GM12878 (cell line): Measurements from ENCODE around the gene PPP1R7. TPM values are rescaled to one million over a fixed set of nuclear protein-coding genes. Genes with fewer than 3 reads are reported as not detected.
A peak's percentile ranks its signal among the peaks of the same experiment; 100 is the strongest.

Experiments used
- BACH1 ChIP-seq: fragments of 450-650 bp; IDR thresholded peaks from 2 replicates; pipeline ENCODE4 v1.6.1; 2017; ENCODE audit warnings: mild to moderate bottlenecking, borderline replicate concordance
- HCFC1 ChIP-seq: fragments of 150-350 bp; IDR thresholded peaks from 2 replicates; pipeline ENCODE4 v1.6.1; 2014; ENCODE audit warnings: low read length
- HDGF ChIP-seq: fragments of 450-650 bp; IDR thresholded peaks from 2 replicates; pipeline ENCODE4 v1.6.1; 2016; ENCODE audit warnings: antibody characterized with exemption
- JUNB ChIP-seq: IDR thresholded peaks from 2 replicates; pipeline ENCODE4 v1.6.1; 2016; ENCODE audit warnings: antibody characterized with exemption, mild to moderate bottlenecking
- LARP7 ChIP-seq: fragments of 450-650 bp; IDR thresholded peaks from 2 replicates; pipeline ENCODE4 v1.6.1; 2017; ENCODE audit warnings: mild to moderate bottlenecking
- MEF2A ChIP-seq: IDR thresholded peaks from 2 replicates; pipeline ENCODE4 v1.6.1; 2011; ENCODE audit warnings: low read depth, mild to moderate bottlenecking, low read length, moderate library complexity; ENCODE audit not compliant: insufficient read depth
- MTA3 ChIP-seq: IDR thresholded peaks from 2 replicates; pipeline ENCODE4 v1.6.1; 2012; ENCODE audit warnings: low read length, inconsistent platforms, borderline replicate concordance
- MXI1 ChIP-seq: fragments of 150-350 bp; IDR thresholded peaks from 2 replicates; pipeline ENCODE4 v1.6.1; 2011; ENCODE audit warnings: low read depth, mild to moderate bottlenecking, inconsistent platforms, low read length, improper control_type of control experiment
- YY1 ChIP-seq: IDR thresholded peaks from 2 replicates; pipeline ENCODE4 v1.6.1; 2011; ENCODE audit warnings: low read depth, mild to moderate bottlenecking, low read length
- ZBED1 ChIP-seq: IDR thresholded peaks from 2 replicates; pipeline ENCODE4 v1.6.1; 2016; ENCODE audit warnings: borderline replicate concordance
- ZNF24 ChIP-seq: fragments of 450-650 bp; IDR thresholded peaks from 2 replicates; pipeline ENCODE4 v1.6.1; 2017; ENCODE audit warnings: antibody characterized with exemption, mild to moderate bottlenecking
- polyA plus RNA-seq, 11 experiments: library from polyadenylated mRNA; depleted of rRNA in 4 of 11; unstranded in 6 of 11; stranded (reverse) in 5 of 11; fragments of >200 nt; fragmentation: Nextera tagmentation in 4 of 11; fragmentation: Illumina TruSeq in 1 of 11; extraction: Ambion mirVana in 4 of 11; extraction: Trizol in 1 of 11; gene quantifications; 1 replicate in 1 of 11; 2 replicates in 10 of 11; pipeline versions ENCODE4 v1.2.1 to v1.2.3, GENCODE V29; 2011 to 2016; ENCODE audit warnings: inconsistent platforms in 2 of 11, missing spikeins in 2 of 11, low read depth in 1 of 11
- total RNA-seq, 4 experiments: library from RNA; depleted of rRNA in 3 of 4; stranded (reverse); fragments of >200 nt in 3 of 4; fragmentation: Illumina TruSeq in 1 of 4; extraction: Trizol in 1 of 4; gene quantifications; 2 replicates each; pipeline versions ENCODE4 v1.2.1 to v1.2.3, GENCODE V29; 2013 to 2021
- TF ChIP-seq, protein P1 (sequence below): IDR thresholded peaks from 2 replicates; pipeline ENCODE4 v1.6.1; 2012; ENCODE audit warnings: improper control_type of control experiment, low read depth, low read length; ENCODE audit not compliant: insufficient replicate concordance
- TF ChIP-seq, protein P2 (sequence below): IDR thresholded peaks from 2 replicates; pipeline ENCODE4 v1.6.1; 2012; ENCODE audit warnings: mild to moderate bottlenecking, low read depth, low read length
- TF ChIP-seq, protein P3 (sequence below): IDR thresholded peaks from 2 replicates; pipeline ENCODE4 v1.6.1; 2012; ENCODE audit warnings: low read length, inconsistent platforms
- TF ChIP-seq, protein P4 (sequence below): fragments of 450-650 bp; IDR thresholded peaks from 2 replicates; pipeline ENCODE4 v1.6.1; 2017; ENCODE audit warnings: mild to moderate bottlenecking, low read depth, inconsistent platforms; ENCODE audit not compliant: poor library complexity, severe bottlenecking

PPP1R7 gene
- total and polyA plus RNA-seq, 10 of the 15 experiments (the other 5 are each of a cell fraction or from before 2014, with no cell fraction given) = 78.5 to 174 (median 93.7) TPM

DNA sequence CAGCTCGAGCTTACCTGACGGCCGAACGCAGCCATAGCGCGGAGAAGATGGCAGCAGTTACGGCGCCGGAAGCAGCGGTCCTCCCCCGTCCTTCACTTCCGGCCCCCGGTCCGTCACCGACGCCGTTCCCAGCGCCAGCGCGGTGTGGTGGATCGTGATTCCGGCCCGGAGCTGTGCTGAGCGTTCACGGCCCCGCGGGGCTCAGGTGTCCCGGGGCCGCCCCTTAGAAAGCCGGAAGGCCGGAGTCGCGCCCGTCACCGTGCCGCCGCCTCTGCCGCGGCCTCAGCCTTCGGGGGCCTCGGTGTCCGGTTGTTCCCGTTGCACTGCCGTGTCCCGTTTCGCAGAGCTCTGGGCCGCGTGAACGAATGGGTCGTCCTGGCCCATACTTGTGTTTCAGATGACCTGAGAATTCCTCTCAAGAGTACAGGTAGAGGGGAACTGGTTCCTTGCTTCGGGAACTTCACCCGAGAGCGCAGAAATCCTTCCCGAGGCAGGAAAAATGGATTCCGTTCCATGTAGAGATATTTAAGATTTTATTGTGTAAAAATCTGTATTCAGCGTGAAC, 47.9 kb upstream of the PPP1R7 start, which contains the start of gene MTERF4 (continued):
- TF ChIP-seq HCFC1 = peak; percentile 93
- peak; percentile 88; the same call in 1 of the 2 replicates for TF ChIP-seq BACH1
- TF ChIP-seq LARP7 = peak; percentile 99
- peak; percentile 97 for TF ChIP-seq YY1
- peak; percentile 21 for TF ChIP-seq ZBED1
- 0 out of 2 replicates have a peak, but pooled peaks have one; percentile 57 for TF ChIP-seq MEF2A
- TF ChIP-seq MXI1 = peak; percentile 92
- no peak for TF ChIP-seq JUNB
- TF ChIP-seq ZNF24 = peak; percentile 80
- no peak; the same call in 1 of the 2 replicates for TF ChIP-seq MTA3
- TF ChIP-seq, protein P1, sequence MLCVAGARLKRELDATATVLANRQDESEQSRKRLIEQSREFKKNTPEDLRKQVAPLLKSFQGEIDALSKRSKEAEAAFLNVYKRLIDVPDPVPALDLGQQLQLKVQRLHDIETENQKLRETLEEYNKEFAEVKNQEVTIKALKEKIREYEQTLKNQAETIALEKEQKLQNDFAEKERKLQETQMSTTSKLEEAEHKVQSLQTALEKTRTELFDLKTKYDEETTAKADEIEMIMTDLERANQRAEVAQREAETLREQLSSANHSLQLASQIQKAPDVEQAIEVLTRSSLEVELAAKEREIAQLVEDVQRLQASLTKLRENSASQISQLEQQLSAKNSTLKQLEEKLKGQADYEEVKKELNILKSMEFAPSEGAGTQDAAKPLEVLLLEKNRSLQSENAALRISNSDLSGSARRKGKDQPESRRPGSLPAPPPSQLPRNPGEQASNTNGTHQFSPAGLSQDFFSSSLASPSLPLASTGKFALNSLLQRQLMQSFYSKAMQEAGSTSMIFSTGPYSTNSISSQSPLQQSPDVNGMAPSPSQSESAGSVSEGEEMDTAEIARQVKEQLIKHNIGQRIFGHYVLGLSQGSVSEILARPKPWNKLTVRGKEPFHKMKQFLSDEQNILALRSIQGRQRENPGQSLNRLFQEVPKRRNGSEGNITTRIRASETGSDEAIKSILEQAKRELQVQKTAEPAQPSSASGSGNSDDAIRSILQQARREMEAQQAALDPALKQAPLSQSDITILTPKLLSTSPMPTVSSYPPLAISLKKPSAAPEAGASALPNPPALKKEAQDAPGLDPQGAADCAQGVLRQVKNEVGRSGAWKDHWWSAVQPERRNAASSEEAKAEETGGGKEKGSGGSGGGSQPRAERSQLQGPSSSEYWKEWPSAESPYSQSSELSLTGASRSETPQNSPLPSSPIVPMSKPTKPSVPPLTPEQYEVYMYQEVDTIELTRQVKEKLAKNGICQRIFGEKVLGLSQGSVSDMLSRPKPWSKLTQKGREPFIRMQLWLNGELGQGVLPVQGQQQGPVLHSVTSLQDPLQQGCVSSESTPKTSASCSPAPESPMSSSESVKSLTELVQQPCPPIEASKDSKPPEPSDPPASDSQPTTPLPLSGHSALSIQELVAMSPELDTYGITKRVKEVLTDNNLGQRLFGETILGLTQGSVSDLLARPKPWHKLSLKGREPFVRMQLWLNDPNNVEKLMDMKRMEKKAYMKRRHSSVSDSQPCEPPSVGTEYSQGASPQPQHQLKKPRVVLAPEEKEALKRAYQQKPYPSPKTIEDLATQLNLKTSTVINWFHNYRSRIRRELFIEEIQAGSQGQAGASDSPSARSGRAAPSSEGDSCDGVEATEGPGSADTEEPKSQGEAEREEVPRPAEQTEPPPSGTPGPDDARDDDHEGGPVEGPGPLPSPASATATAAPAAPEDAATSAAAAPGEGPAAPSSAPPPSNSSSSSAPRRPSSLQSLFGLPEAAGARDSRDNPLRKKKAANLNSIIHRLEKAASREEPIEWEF = no peak
- TF ChIP-seq, protein P2, sequence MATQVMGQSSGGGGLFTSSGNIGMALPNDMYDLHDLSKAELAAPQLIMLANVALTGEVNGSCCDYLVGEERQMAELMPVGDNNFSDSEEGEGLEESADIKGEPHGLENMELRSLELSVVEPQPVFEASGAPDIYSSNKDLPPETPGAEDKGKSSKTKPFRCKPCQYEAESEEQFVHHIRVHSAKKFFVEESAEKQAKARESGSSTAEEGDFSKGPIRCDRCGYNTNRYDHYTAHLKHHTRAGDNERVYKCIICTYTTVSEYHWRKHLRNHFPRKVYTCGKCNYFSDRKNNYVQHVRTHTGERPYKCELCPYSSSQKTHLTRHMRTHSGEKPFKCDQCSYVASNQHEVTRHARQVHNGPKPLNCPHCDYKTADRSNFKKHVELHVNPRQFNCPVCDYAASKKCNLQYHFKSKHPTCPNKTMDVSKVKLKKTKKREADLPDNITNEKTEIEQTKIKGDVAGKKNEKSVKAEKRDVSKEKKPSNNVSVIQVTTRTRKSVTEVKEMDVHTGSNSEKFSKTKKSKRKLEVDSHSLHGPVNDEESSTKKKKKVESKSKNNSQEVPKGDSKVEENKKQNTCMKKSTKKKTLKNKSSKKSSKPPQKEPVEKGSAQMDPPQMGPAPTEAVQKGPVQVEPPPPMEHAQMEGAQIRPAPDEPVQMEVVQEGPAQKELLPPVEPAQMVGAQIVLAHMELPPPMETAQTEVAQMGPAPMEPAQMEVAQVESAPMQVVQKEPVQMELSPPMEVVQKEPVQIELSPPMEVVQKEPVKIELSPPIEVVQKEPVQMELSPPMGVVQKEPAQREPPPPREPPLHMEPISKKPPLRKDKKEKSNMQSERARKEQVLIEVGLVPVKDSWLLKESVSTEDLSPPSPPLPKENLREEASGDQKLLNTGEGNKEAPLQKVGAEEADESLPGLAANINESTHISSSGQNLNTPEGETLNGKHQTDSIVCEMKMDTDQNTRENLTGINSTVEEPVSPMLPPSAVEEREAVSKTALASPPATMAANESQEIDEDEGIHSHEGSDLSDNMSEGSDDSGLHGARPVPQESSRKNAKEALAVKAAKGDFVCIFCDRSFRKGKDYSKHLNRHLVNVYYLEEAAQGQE = no peak
- no peak for TF ChIP-seq HDGF
- TF ChIP-seq, protein P3, sequence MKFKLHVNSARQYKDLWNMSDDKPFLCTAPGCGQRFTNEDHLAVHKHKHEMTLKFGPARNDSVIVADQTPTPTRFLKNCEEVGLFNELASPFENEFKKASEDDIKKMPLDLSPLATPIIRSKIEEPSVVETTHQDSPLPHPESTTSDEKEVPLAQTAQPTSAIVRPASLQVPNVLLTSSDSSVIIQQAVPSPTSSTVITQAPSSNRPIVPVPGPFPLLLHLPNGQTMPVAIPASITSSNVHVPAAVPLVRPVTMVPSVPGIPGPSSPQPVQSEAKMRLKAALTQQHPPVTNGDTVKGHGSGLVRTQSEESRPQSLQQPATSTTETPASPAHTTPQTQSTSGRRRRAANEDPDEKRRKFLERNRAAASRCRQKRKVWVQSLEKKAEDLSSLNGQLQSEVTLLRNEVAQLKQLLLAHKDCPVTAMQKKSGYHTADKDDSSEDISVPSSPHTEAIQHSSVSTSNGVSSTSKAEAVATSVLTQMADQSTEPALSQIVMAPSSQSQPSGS = no peak
- TF ChIP-seq, protein P4, sequence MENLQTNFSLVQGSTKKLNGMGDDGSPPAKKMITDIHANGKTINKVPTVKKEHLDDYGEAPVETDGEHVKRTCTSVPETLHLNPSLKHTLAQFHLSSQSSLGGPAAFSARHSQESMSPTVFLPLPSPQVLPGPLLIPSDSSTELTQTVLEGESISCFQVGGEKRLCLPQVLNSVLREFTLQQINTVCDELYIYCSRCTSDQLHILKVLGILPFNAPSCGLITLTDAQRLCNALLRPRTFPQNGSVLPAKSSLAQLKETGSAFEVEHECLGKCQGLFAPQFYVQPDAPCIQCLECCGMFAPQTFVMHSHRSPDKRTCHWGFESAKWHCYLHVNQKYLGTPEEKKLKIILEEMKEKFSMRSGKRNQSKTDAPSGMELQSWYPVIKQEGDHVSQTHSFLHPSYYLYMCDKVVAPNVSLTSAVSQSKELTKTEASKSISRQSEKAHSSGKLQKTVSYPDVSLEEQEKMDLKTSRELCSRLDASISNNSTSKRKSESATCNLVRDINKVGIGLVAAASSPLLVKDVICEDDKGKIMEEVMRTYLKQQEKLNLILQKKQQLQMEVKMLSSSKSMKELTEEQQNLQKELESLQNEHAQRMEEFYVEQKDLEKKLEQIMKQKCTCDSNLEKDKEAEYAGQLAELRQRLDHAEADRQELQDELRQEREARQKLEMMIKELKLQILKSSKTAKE = peak; percentile 17
